OCI-LY7 (cell line): ENCODE data around the gene KCTD8.

Experiments
- CTCF ChIP-seq: fragments of 200-600 bp; sonication (generic); conservative IDR thresholded peaks from 2 replicates; pipeline ENCODE4 v1.5.1; 2014; ENCODE audit warnings: mild to moderate bottlenecking, antibody characterized with exemption, low read length, moderate library complexity, mixed read lengths
- EZH2phosphoT487 ChIP-seq: fragments of 200-600 bp; sonication (generic); IDR thresholded peaks from 2 replicates; pipeline ENCODE4 v1.6.1; 2018; ENCODE audit warnings: low read depth, borderline replicate concordance, mild to moderate bottlenecking, mixed run types, antibody characterized with exemption, low read length, moderate library complexity, mixed read lengths

- no peak for TF ChIP-seq CTCF
- no peak for TF ChIP-seq EZH2phosphoT487
Observed at GRCh38 chr4:44232262-44232661, 216.3 kb downstream of the KCTD8 start.
